CD14-positive monocyte (primary cell): ENCODE measurements around the gene GPR150. TPM values are rescaled to one million over a fixed set of nuclear protein-coding genes. Genes with fewer than 3 reads are reported as not detected.
"Not testable (repeated sequence)": the region's sequence is repeated elsewhere in the genome, so short reads cannot be mapped to it uniquely, and the experiment has no call there.

ENCODE experiments used
- DNase-seq, 3 donors: peaks; one replicate each; pipeline ENCODE4 v3.0.0-alpha.2; 2011 to 2022
- H2AFZ ChIP-seq: 2 replicates; pipeline ENCODE4 v1.6.0; 2012; ENCODE audit warnings: mild to moderate bottlenecking, low read depth, low read length, inconsistent platforms; ENCODE audit not compliant: insufficient read depth, poor library complexity, severe bottlenecking
- H3K27ac ChIP-seq, 2 donors: 1 replicate in 1 of 2; 2 replicates in 1 of 2; pipeline ENCODE4 v1.5.1; 2012 to 2013; ENCODE audit warnings: low read length in 2 of 2, control low read depth in 1 of 2, inconsistent platforms in 1 of 2, low read depth in 1 of 2, mild to moderate bottlenecking in 1 of 2
- H3K27me3 ChIP-seq, 2 donors: one replicate each; pipeline versions ENCODE4 v1.6.0 to v1.6.1; 2011 to 2013; ENCODE audit warnings: low read length in 2 of 2; ENCODE audit not compliant: control insufficient read depth in 2 of 2, insufficient read depth in 2 of 2
- H3K36me3 ChIP-seq, 2 donors: replicated peaks in 1 of 2; 1 replicate in 1 of 2; 2 replicates in 1 of 2; pipeline versions ENCODE4 v1.5.1 to v1.6.1; 2012 to 2013; ENCODE audit warnings: low read length in 2 of 2, control low read depth in 1 of 2, inconsistent platforms in 1 of 2, mild to moderate bottlenecking in 1 of 2; ENCODE audit not compliant: insufficient read depth in 2 of 2, control insufficient read depth in 1 of 2
- H3K4me1 ChIP-seq, 2 donors: 1 replicate in 1 of 2; 2 replicates in 1 of 2; pipeline versions ENCODE4 v1.5.1 to v1.6.1; 2012 to 2013; ENCODE audit warnings: low read length in 2 of 2, control low read depth in 1 of 2, inconsistent platforms in 1 of 2, mild to moderate bottlenecking in 1 of 2, moderate library complexity in 1 of 2; ENCODE audit not compliant: insufficient read depth in 2 of 2, control insufficient read depth in 1 of 2
- H3K4me2 ChIP-seq: replicated peaks from 2 replicates; pipeline ENCODE3; 2012; ENCODE audit warnings: low read length, moderate library complexity, mild to moderate bottlenecking; ENCODE audit not compliant: poor library complexity, severe bottlenecking; ENCODE audit errors: extremely low read depth
- H3K4me3 ChIP-seq, 3 experiments: fragments of 200-600 bp in 1 of 3; sonication (generic) in 1 of 3; replicated peaks in 1 of 3; 1 replicate in 2 of 3; 2 replicates in 1 of 3; pipeline ENCODE4 v1.5.1; 2011 to 2013; ENCODE audit warnings: low read length in 3 of 3, mild to moderate bottlenecking in 3 of 3, control low read depth in 2 of 3, low read depth in 2 of 3, inconsistent platforms in 1 of 3, moderate library complexity in 1 of 3
- H3K79me2 ChIP-seq: 2 replicates; pipeline ENCODE4 v1.6.0; 2012; ENCODE audit warnings: mild to moderate bottlenecking, control low read depth, inconsistent platforms, low read length, moderate library complexity; ENCODE audit not compliant: insufficient read depth
- H3K9ac ChIP-seq: 2 replicates; pipeline ENCODE4 v1.6.0; 2017; ENCODE audit warnings: low read length, mild to moderate bottlenecking; ENCODE audit not compliant: insufficient read depth, poor library complexity, severe bottlenecking
- H3K9me3 ChIP-seq, 2 donors: replicated peaks in 1 of 2; 1 replicate in 1 of 2; 2 replicates in 1 of 2; pipeline versions ENCODE4 v1.5.1 to v1.6.1; 2012 to 2013; ENCODE audit warnings: low read length in 2 of 2, control low read depth in 1 of 2; ENCODE audit not compliant: control insufficient read depth in 1 of 2, insufficient read depth in 1 of 2
- H4K20me1 ChIP-seq: 2 replicates; pipeline ENCODE4 v1.6.0; 2012; ENCODE audit warnings: mild to moderate bottlenecking, low read length, control low read depth, moderate library complexity; ENCODE audit not compliant: insufficient read depth
- H3K27ac Mint-ChIP-seq, 7 donors: one replicate each; pipeline ENCODE4 v1.8.0; 2020; ENCODE audit warnings: mild to moderate bottlenecking in 7 of 7, mixed read lengths in 7 of 7, moderate library complexity in 6 of 7, inconsistent platforms in 2 of 7
- H3K27me3 Mint-ChIP-seq, 3 donors: one replicate each; pipeline ENCODE4 v1.8.0; 2021 to 2022; ENCODE audit warnings: low read depth in 3 of 3, mild to moderate bottlenecking in 3 of 3, mixed read lengths in 3 of 3, moderate library complexity in 3 of 3, inconsistent platforms in 1 of 3
- H3K36me3 Mint-ChIP-seq, 2 donors: one replicate each; pipeline ENCODE4 v1.8.0; 2020; ENCODE audit warnings: mixed read lengths in 2 of 2, inconsistent platforms in 1 of 2, mild to moderate bottlenecking in 1 of 2
- H3K4me1 Mint-ChIP-seq: one replicate; pipeline ENCODE4 v1.8.0; 2020; ENCODE audit warnings: mild to moderate bottlenecking, mixed read lengths
- H3K4me3 Mint-ChIP-seq, 2 donors: one replicate each; pipeline ENCODE4 v1.8.0; 2020; ENCODE audit warnings: mild to moderate bottlenecking in 2 of 2, mixed read lengths in 2 of 2, moderate library complexity in 1 of 2
- H3K9me3 Mint-ChIP-seq, 7 donors: one replicate each; pipeline ENCODE4 v1.8.0; 2020 to 2022; ENCODE audit warnings: mixed read lengths in 7 of 7, mild to moderate bottlenecking in 6 of 7, moderate library complexity in 6 of 7, inconsistent platforms in 2 of 7
- CTCF ChIP-seq: fragments of 200-600 bp; IDR thresholded peaks from one replicate; pipeline ENCODE4 v1.8.0; 2022; ENCODE audit warnings: antibody characterized with exemption, mild to moderate bottlenecking
- WGBS: methylation state at CpG from one replicate; pipeline ENCODE4 v1.1.5; 2013; ENCODE audit warnings: missing lambda C conversion rate; ENCODE audit not compliant: insufficient coverage; 5-methylcytosine and 5-hydroxymethylcytosine counted together
- intact Hi-C, 2 donors: fragments of 100-400 bp; cut with micrococcal nuclease; formaldehyde crosslinking; loops; one replicate each; pipeline versions ENCODE4 v1.15.0 to v1.15.1; 2023
- polyA plus RNA-seq, 3 donors: library from polyadenylated mRNA; depleted of rRNA in 1 of 3; unstranded in 2 of 3; stranded (reverse) in 1 of 3; fragments of 300-500 nt in 2 of 3; fragments of >200 nt in 1 of 3; fragmentation: Illumina TruSeq in 2 of 3; gene quantifications; 1 replicate in 2 of 3; 2 replicates in 1 of 3; pipeline ENCODE4 v1.2.3, GENCODE V29; 2012 to 2021

GPR150 gene
- polyA plus RNA-seq, 3 donors: not detected

GRCh38 chr5:95631991-95632675, 12.2 kb downstream of the GPR150 start:
- Mint-ChIP-seq H3K36me3 (no peaks in the 10 kb centered on the region), H3K27ac (peak overlapping the region in 4 of 7 donors; percentile 50 to 85 (median 75)), H3K4me3 (no peak overlapping the region), H3K9me3 (peaks cover 0 to 9% (median 5%) of the 10 kb centered on the region in 7 donors), H3K4me1 (peaks cover 14% of the 10 kb centered on the region), H3K27me3 (peaks cover 2 to 9% (median 2%) of the 10 kb centered on the region in 3 donors)
- WGBS: 0% methylated on average over 1 of the region's 4 CpGs
- no peaks in the 10 kb centered on the region for H3K36me3 ChIP-seq
- H3K9me3 ChIP-seq: peaks cover 0 to 3% of the 10 kb centered on the region in 2 donors
- peak; percentile 54 to 79 (median 55) for DNase-seq
- TF ChIP-seq CTCF: no peak
- peaks cover 0 to 7% of the 10 kb centered on the region in 2 donors for H3K4me1 ChIP-seq
- H3K27me3 ChIP-seq: no peaks in the 10 kb centered on the region
- no peak overlapping the region for H3K4me3 ChIP-seq
- peak overlapping the region; percentile 38 for H2AFZ ChIP-seq
- no peak overlapping the region for H3K27ac ChIP-seq
- H3K9ac ChIP-seq: no peak overlapping the region
- no peak overlapping the region for H3K4me2 ChIP-seq
- intact Hi-C loops: no loop called here
- no peaks in the 10 kb centered on the region for H4K20me1 ChIP-seq
- no peaks in the 10 kb centered on the region for H3K79me2 ChIP-seq

- H3K27ac ChIP-seq, H3K36me3 ChIP-seq, intact Hi-C loops, H3K9me3 Mint-ChIP-seq, H3K79me2 ChIP-seq, H3K4me3 Mint-ChIP-seq, H3K27me3 Mint-ChIP-seq, H4K20me1 ChIP-seq, H3K36me3 Mint-ChIP-seq, H3K9me3 ChIP-seq, H3K27ac Mint-ChIP-seq, H3K27me3 ChIP-seq, H3K4me2 ChIP-seq, H3K9ac ChIP-seq, DNase-seq, H2AFZ ChIP-seq, H3K4me1 ChIP-seq, H3K4me3 ChIP-seq: not testable (repeated sequence)
- H3K4me1 Mint-ChIP-seq: peaks cover 14% of the 10 kb centered on the region
- WGBS: no CpG with 5 or more reads among the region's 2 CpGs
Observed at GRCh38 chr5:95632942-95633341, 13.1 kb downstream of the GPR150 start.
